Stimulated activated CD4-positive, alpha-beta T cell treated with anti-CD3 and anti-CD28 coated beads, Interleukin-1b, Interleukin-23, amount 100 ng/mL, for 1 hour (primary cell): ENCODE measurements around the gene CREB5.
"Not testable (repeated sequence)": the region's sequence is repeated elsewhere in the genome, so short reads cannot be mapped to it uniquely, and the experiment has no call there.

Experiments used
- DNase-seq, 2 donors: peaks; one replicate each; pipeline ENCODE4 v3.0.0-alpha.2; 2020; ENCODE audit warnings: low read depth in 2 of 2

Gene CREB5

GRCh38 chr7:28776463-28777157 lies 364.3 kb downstream of the CREB5 start:
- DNase-seq: no peak

GRCh38 chr7:28778786-28779185 lies 366.5 kb downstream of the CREB5 start:
- DNase-seq: no peak

GRCh38 chr7:28779954-28780353 lies 367.6 kb downstream of the CREB5 start:
- DNase-seq: no peak

- DNase-seq: no peak
Measured at GRCh38 chr7:28782362-28782761, 370.0 kb downstream of the CREB5 start.

GRCh38 chr7:28784171-28784902 lies 372.0 kb downstream of the CREB5 start:
- DNase-seq: no peak

- DNase-seq: no peak
Measured at GRCh38 chr7:28785041-28785995, 373.0 kb downstream of the CREB5 start.

GRCh38 chr7:28786156-28786555 lies 373.8 kb downstream of the CREB5 start:
- not testable (repeated sequence) for DNase-seq

- DNase-seq: no peak
Measured at GRCh38 chr7:28787106-28787505, 374.8 kb downstream of the CREB5 start.

- no peak for DNase-seq
Measured at GRCh38 chr7:28790467-28790866, 378.1 kb downstream of the CREB5 start.

GRCh38 chr7:28792858-28793257 lies 380.5 kb downstream of the CREB5 start:
- no peak for DNase-seq

GRCh38 chr7:28793381-28794085 lies 381.2 kb downstream of the CREB5 start:
- no peak for DNase-seq

- no peak for DNase-seq
Measured at GRCh38 chr7:28798274-28798673, 386.0 kb downstream of the CREB5 start.

- DNase-seq: no peak
Measured at GRCh38 chr7:28799619-28800018, 387.3 kb downstream of the CREB5 start.

- DNase-seq: no peak
Measured at GRCh38 chr7:28800150-28800549, 387.8 kb downstream of the CREB5 start.

- no peak for DNase-seq
Measured at GRCh38 chr7:28802450-28802849, 390.1 kb downstream of the CREB5 start.

GRCh38 chr7:28804157-28804556 lies 391.8 kb downstream of the CREB5 start:
- DNase-seq: no peak

- DNase-seq: no peak
Measured at GRCh38 chr7:28804990-28805389, 392.7 kb downstream of the CREB5 start.

GRCh38 chr7:28806841-28807240 lies 394.5 kb downstream of the CREB5 start:
- DNase-seq: no peak

- no peak for DNase-seq
Measured at GRCh38 chr7:28807396-28807994, 395.2 kb downstream of the CREB5 start.

- no peak for DNase-seq
Measured at GRCh38 chr7:28808796-28809533, 396.6 kb downstream of the CREB5 start.
